CD14-positive monocyte (primary cell): ENCODE data around the gene P3H3. TPM values are rescaled to one million over a fixed set of nuclear protein-coding genes. Genes with fewer than 3 reads are reported as not detected.
A peak's percentile ranks its signal among the peaks of the same experiment; 100 is the strongest.

ENCODE experiments used
- DNase-seq, 3 donors: peaks; one replicate each; pipeline ENCODE4 v3.0.0-alpha.2; 2011 to 2022
- H2AFZ ChIP-seq: 2 replicates; pipeline ENCODE4 v1.6.0; 2012; ENCODE audit warnings: mild to moderate bottlenecking, low read depth, low read length, inconsistent platforms; ENCODE audit not compliant: insufficient read depth, poor library complexity, severe bottlenecking
- H3K27ac ChIP-seq, 2 donors: 1 replicate in 1 of 2; 2 replicates in 1 of 2; pipeline ENCODE4 v1.5.1; 2012 to 2013; ENCODE audit warnings: low read length in 2 of 2, control low read depth in 1 of 2, inconsistent platforms in 1 of 2, low read depth in 1 of 2, mild to moderate bottlenecking in 1 of 2
- H3K27me3 ChIP-seq, 2 donors: one replicate each; pipeline versions ENCODE4 v1.6.0 to v1.6.1; 2011 to 2013; ENCODE audit warnings: low read length in 2 of 2; ENCODE audit not compliant: control insufficient read depth in 2 of 2, insufficient read depth in 2 of 2
- H3K36me3 ChIP-seq, 2 donors: replicated peaks in 1 of 2; 1 replicate in 1 of 2; 2 replicates in 1 of 2; pipeline versions ENCODE4 v1.5.1 to v1.6.1; 2012 to 2013; ENCODE audit warnings: low read length in 2 of 2, control low read depth in 1 of 2, inconsistent platforms in 1 of 2, mild to moderate bottlenecking in 1 of 2; ENCODE audit not compliant: insufficient read depth in 2 of 2, control insufficient read depth in 1 of 2
- H3K4me1 ChIP-seq, 2 donors: 1 replicate in 1 of 2; 2 replicates in 1 of 2; pipeline versions ENCODE4 v1.5.1 to v1.6.1; 2012 to 2013; ENCODE audit warnings: low read length in 2 of 2, control low read depth in 1 of 2, inconsistent platforms in 1 of 2, mild to moderate bottlenecking in 1 of 2, moderate library complexity in 1 of 2; ENCODE audit not compliant: insufficient read depth in 2 of 2, control insufficient read depth in 1 of 2
- H3K4me2 ChIP-seq: replicated peaks from 2 replicates; pipeline ENCODE3; 2012; ENCODE audit warnings: low read length, moderate library complexity, mild to moderate bottlenecking; ENCODE audit not compliant: poor library complexity, severe bottlenecking; ENCODE audit errors: extremely low read depth
- H3K4me3 ChIP-seq, 3 experiments: fragments of 200-600 bp in 1 of 3; sonication (generic) in 1 of 3; replicated peaks in 1 of 3; 1 replicate in 2 of 3; 2 replicates in 1 of 3; pipeline ENCODE4 v1.5.1; 2011 to 2013; ENCODE audit warnings: low read length in 3 of 3, mild to moderate bottlenecking in 3 of 3, control low read depth in 2 of 3, low read depth in 2 of 3, inconsistent platforms in 1 of 3, moderate library complexity in 1 of 3
- H3K79me2 ChIP-seq: 2 replicates; pipeline ENCODE4 v1.6.0; 2012; ENCODE audit warnings: mild to moderate bottlenecking, control low read depth, inconsistent platforms, low read length, moderate library complexity; ENCODE audit not compliant: insufficient read depth
- H3K9ac ChIP-seq: 2 replicates; pipeline ENCODE4 v1.6.0; 2017; ENCODE audit warnings: low read length, mild to moderate bottlenecking; ENCODE audit not compliant: insufficient read depth, poor library complexity, severe bottlenecking
- H3K9me3 ChIP-seq, 2 donors: replicated peaks in 1 of 2; 1 replicate in 1 of 2; 2 replicates in 1 of 2; pipeline versions ENCODE4 v1.5.1 to v1.6.1; 2012 to 2013; ENCODE audit warnings: low read length in 2 of 2, control low read depth in 1 of 2; ENCODE audit not compliant: control insufficient read depth in 1 of 2, insufficient read depth in 1 of 2
- H4K20me1 ChIP-seq: 2 replicates; pipeline ENCODE4 v1.6.0; 2012; ENCODE audit warnings: mild to moderate bottlenecking, low read length, control low read depth, moderate library complexity; ENCODE audit not compliant: insufficient read depth
- H3K27ac Mint-ChIP-seq, 7 donors: one replicate each; pipeline ENCODE4 v1.8.0; 2020; ENCODE audit warnings: mild to moderate bottlenecking in 7 of 7, mixed read lengths in 7 of 7, moderate library complexity in 6 of 7, inconsistent platforms in 2 of 7
- H3K27me3 Mint-ChIP-seq, 3 donors: one replicate each; pipeline ENCODE4 v1.8.0; 2021 to 2022; ENCODE audit warnings: low read depth in 3 of 3, mild to moderate bottlenecking in 3 of 3, mixed read lengths in 3 of 3, moderate library complexity in 3 of 3, inconsistent platforms in 1 of 3
- H3K36me3 Mint-ChIP-seq, 2 donors: one replicate each; pipeline ENCODE4 v1.8.0; 2020; ENCODE audit warnings: mixed read lengths in 2 of 2, inconsistent platforms in 1 of 2, mild to moderate bottlenecking in 1 of 2
- H3K4me1 Mint-ChIP-seq: one replicate; pipeline ENCODE4 v1.8.0; 2020; ENCODE audit warnings: mild to moderate bottlenecking, mixed read lengths
- H3K4me3 Mint-ChIP-seq, 2 donors: one replicate each; pipeline ENCODE4 v1.8.0; 2020; ENCODE audit warnings: mild to moderate bottlenecking in 2 of 2, mixed read lengths in 2 of 2, moderate library complexity in 1 of 2
- H3K9me3 Mint-ChIP-seq, 7 donors: one replicate each; pipeline ENCODE4 v1.8.0; 2020 to 2022; ENCODE audit warnings: mixed read lengths in 7 of 7, mild to moderate bottlenecking in 6 of 7, moderate library complexity in 6 of 7, inconsistent platforms in 2 of 7
- CTCF ChIP-seq: fragments of 200-600 bp; IDR thresholded peaks from one replicate; pipeline ENCODE4 v1.8.0; 2022; ENCODE audit warnings: antibody characterized with exemption, mild to moderate bottlenecking
- WGBS: methylation state at CpG from one replicate; pipeline ENCODE4 v1.1.5; 2013; ENCODE audit warnings: missing lambda C conversion rate; ENCODE audit not compliant: insufficient coverage; 5-methylcytosine and 5-hydroxymethylcytosine counted together
- intact Hi-C, 2 donors: fragments of 100-400 bp; cut with micrococcal nuclease; formaldehyde crosslinking; loops; one replicate each; pipeline versions ENCODE4 v1.15.0 to v1.15.1; 2023
- polyA plus RNA-seq, 3 donors: library from polyadenylated mRNA; depleted of rRNA in 1 of 3; unstranded in 2 of 3; stranded (reverse) in 1 of 3; fragments of 300-500 nt in 2 of 3; fragments of >200 nt in 1 of 3; fragmentation: Illumina TruSeq in 2 of 3; gene quantifications; 1 replicate in 2 of 3; 2 replicates in 1 of 3; pipeline ENCODE4 v1.2.3, GENCODE V29; 2012 to 2021

P3H3 gene
- polyA plus RNA-seq, 3 donors = 0.56 TPM; not detected in 2

DNA sequence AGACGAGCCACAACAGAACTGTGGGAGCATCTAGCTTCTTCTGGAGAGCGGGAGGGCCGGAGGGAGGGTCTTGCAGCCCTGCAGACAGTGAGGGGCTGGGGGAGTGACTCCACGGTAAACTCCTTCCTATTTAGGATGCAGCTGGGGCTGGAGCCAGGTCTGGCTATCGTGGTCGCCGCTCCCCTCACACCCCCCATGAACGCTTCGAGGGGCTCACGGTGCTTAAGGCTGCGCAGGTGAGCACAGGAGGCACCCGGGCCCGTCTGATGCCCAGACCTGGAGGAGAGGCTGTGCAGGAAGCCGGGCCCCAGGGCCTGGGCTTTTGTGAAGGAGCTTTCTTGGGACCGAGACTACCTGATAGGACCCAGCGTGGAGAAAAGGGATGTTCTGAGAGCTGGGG, 8.6 kb downstream of the P3H3 start:
- no peak overlapping the region for H3K4me2 ChIP-seq
- H3K9me3 ChIP-seq = no peaks in the 10 kb centered on the region
- no peaks in the 10 kb centered on the region for H3K27me3 ChIP-seq
- Mint-ChIP-seq H3K4me3 (no peak overlapping the region), H3K4me1 (no peaks in the 10 kb centered on the region), H3K27me3 (no peaks in the 10 kb centered on the region), H3K9me3 (no peaks in the 10 kb centered on the region), H3K27ac (peak overlapping the region in 1 of 7 donors; percentile 55), H3K36me3 (no peaks in the 10 kb centered on the region)
- intact Hi-C loops = no loop called here
- no peak for DNase-seq
- no peak overlapping the region for H3K27ac ChIP-seq
- H3K79me2 ChIP-seq = no peaks in the 10 kb centered on the region
- H3K9ac ChIP-seq = no peak overlapping the region
- no peak overlapping the region for H3K4me3 ChIP-seq
- peaks cover 3 to 4% of the 10 kb centered on the region in 2 donors for H3K4me1 ChIP-seq
- TF ChIP-seq CTCF = no peak
- H3K36me3 ChIP-seq = no peaks in the 10 kb centered on the region
- H2AFZ ChIP-seq = no peak overlapping the region
- H4K20me1 ChIP-seq = no peaks in the 10 kb centered on the region
- WGBS = 84% methylated on average over 9 of the region's 16 CpGs

GRCh38 chr12:6837370-6838060, 9.3 kb downstream of the P3H3 start:
- Histone ChIP-seq H3K4me3 (no peak overlapping the region), H2AFZ (no peak overlapping the region), H3K79me2 (no peaks in the 10 kb centered on the region), H3K9me3 (no peaks in the 10 kb centered on the region), H3K4me2 (no peak overlapping the region), H3K27ac (no peak overlapping the region), H3K9ac (no peak overlapping the region), H3K36me3 (no peaks in the 10 kb centered on the region), H4K20me1 (no peaks in the 10 kb centered on the region), H3K27me3 (no peaks in the 10 kb centered on the region), H3K4me1 (peaks cover 3 to 4% of the 10 kb centered on the region in 2 donors)
- 97% methylated on average over 17 of the region's 26 CpGs for WGBS
- no peak for DNase-seq
- Mint-ChIP-seq H3K9me3 (no peaks in the 10 kb centered on the region), H3K4me3 (no peak overlapping the region), H3K4me1 (no peaks in the 10 kb centered on the region), H3K36me3 (no peaks in the 10 kb centered on the region), H3K27ac (no peak overlapping the region), H3K27me3 (no peaks in the 10 kb centered on the region)
- TF ChIP-seq CTCF = no peak
- intact Hi-C loops = no loop called here
